ENCODE results near the gene TMEM259. TPM values are rescaled to one million over a fixed set of nuclear protein-coding genes. Genes with fewer than 3 reads are reported as not detected.
A peak's percentile ranks its signal among the peaks of the same experiment; 100 is the strongest.

Gene TMEM259
- total and polyA plus RNA-seq, 9 of the 15 experiments (the other 6 are each of a cell fraction or from before 2014, with no cell fraction given) = 0.52 to 231 (median 63.6) TPM

DNA sequence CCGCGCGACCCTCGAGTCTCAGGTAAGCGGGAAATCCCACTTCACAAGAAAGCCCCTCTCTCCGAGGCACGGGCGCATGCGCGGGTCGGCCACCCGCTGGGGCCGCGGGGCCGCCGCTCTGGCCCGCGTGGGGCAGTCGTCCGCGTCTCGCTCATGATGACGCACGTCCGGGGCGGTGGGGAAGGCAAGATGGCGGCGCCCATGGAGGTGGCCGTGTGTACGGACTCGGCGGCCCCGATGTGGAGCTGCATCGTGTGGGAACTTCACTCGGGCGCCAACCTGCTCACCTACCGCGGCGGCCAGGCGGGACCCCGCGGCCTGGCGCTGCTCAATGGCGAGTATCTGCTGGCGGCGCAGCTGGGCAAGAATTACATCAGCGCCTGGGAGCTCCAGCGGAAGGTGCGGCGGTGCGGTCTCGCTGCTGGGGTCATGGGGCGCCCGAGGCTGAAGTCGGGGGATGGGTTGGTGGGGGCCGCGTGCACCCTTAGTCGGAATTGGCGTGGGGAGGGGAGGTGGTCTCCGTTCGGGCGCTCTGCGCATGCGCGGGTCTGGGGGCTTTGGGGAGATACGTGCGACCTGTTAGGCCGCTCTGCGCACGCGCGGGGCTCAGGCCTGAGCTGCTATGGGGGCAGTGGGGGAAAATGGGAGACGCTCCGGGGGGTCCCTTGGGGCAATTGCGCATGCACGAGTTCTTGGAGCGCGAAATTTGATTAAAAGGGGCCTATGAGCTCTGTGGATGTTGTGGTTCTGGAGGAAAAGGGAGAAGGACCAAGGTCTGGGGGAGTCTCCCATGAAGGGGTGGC is 36.6 kb downstream of the TMEM259 start, which contains the start of gene WDR18 (continued):
- TF ChIP-seq JUN (IDR thresholded peaks at IDR 0.05; ENCODE audit: borderline replicate concordance, low read depth, low read length) (peak; percentile 67; the same call in 1 of the 2 replicates), JUN (CRISPR knock-in tag; IDR thresholded peaks at IDR 0.05; ENCODE audit: borderline replicate concordance) (0 out of 2 replicates have a peak, but pooled peaks have one; percentile 53), ZNF785 (CRISPR knock-in tag; IDR thresholded peaks at IDR 0.05) (no peak), ZNF197 (CRISPR knock-in tag; IDR thresholded peaks at IDR 0.05; ENCODE audit: low read depth) (no peak), PHF8 (IDR thresholded peaks at IDR 0.05; ENCODE audit: borderline replicate concordance, low read length) (peak; percentile 79; the same call in 1 of the 2 replicates), KDM4B (IDR thresholded peaks at IDR 0.05; ENCODE audit: borderline replicate concordance in 2 of 2, low read depth in 1 of 2) (no peak), CC2D1A (IDR thresholded peaks at IDR 0.05) (no peak), DDX20 (tag; IDR thresholded peaks at IDR 0.05; ENCODE audit: low read depth) (no peak), ESRRB (CRISPR knock-in tag; IDR thresholded peaks at IDR 0.05; ENCODE audit: borderline replicate concordance) (no peak), TFAM (CRISPR knock-in tag; conservative IDR thresholded peaks at IDR 0.05) (no peak), NCOA6 (IDR thresholded peaks at IDR 0.05) (no peak), XRCC4 (IDR thresholded peaks at IDR 0.05; ENCODE audit: extremely low read depth, insufficient read depth, insufficient read length) (no peak), MTF1 (CRISPR knock-in tag; IDR thresholded peaks at IDR 0.05; ENCODE audit: borderline replicate concordance) (no peak), ZNF696 (CRISPR knock-in tag; conservative IDR thresholded peaks at IDR 0.05) (no peak), NR2F6 (CRISPR knock-in tag; IDR thresholded peaks at IDR 0.05) (no peak), RBM25 (IDR thresholded peaks at IDR 0.05; ENCODE audit: low read depth, low read length, severe bottlenecking) (no peak)
- TF ChIP-seq, protein P1, sequence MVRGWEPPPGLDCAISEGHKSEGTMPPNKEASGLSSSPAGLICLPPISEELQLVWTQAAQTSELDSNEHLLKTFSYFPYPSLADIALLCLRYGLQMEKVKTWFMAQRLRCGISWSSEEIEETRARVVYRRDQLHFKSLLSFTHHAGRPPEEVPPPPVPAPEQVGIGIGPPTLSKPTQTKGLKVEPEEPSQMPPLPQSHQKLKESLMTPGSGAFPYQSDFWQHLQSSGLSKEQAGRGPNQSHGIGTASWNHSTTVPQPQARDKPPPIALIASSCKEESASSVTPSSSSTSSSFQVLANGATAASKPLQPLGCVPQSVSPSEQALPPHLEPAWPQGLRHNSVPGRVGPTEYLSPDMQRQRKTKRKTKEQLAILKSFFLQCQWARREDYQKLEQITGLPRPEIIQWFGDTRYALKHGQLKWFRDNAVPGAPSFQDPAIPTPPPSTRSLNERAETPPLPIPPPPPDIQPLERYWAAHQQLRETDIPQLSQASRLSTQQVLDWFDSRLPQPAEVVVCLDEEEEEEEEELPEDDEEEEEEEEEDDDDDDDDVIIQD (CRISPR knock-in tag; IDR thresholded peaks at IDR 0.05) = no peak
- TF ChIP-seq, protein P2, sequence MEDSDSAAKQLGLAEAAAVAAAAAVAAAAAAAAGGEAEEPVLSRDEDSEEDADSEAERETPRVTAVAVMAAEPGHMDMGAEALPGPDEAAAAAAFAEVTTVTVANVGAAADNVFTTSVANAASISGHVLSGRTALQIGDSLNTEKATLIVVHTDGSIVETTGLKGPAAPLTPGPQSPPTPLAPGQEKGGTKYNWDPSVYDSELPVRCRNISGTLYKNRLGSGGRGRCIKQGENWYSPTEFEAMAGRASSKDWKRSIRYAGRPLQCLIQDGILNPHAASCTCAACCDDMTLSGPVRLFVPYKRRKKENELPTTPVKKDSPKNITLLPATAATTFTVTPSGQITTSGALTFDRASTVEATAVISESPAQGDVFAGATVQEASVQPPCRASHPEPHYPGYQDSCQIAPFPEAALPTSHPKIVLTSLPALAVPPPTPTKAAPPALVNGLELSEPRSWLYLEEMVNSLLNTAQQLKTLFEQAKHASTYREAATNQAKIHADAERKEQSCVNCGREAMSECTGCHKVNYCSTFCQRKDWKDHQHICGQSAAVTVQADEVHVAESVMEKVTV (CRISPR knock-in tag; IDR thresholded peaks at IDR 0.05) = no peak
- TF ChIP-seq, protein P3, sequence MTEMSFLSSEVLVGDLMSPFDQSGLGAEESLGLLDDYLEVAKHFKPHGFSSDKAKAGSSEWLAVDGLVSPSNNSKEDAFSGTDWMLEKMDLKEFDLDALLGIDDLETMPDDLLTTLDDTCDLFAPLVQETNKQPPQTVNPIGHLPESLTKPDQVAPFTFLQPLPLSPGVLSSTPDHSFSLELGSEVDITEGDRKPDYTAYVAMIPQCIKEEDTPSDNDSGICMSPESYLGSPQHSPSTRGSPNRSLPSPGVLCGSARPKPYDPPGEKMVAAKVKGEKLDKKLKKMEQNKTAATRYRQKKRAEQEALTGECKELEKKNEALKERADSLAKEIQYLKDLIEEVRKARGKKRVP (CRISPR knock-in tag; IDR thresholded peaks at IDR 0.05) = peak; percentile 73
- TF ChIP-seq, protein P4, sequence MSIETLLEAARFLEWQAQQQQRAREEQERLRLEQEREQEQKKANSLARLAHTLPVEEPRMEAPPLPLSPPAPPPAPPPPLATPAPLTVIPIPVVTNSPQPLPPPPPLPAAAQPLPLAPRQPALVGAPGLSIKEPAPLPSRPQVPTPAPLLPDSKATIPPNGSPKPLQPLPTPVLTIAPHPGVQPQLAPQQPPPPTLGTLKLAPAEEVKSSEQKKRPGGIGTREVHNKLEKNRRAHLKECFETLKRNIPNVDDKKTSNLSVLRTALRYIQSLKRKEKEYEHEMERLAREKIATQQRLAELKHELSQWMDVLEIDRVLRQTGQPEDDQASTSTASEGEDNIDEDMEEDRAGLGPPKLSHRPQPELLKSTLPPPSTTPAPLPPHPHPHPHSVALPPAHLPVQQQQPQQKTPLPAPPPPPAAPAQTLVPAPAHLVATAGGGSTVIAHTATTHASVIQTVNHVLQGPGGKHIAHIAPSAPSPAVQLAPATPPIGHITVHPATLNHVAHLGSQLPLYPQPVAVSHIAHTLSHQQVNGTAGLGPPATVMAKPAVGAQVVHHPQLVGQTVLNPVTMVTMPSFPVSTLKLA (conservative IDR thresholded peaks at IDR 0.05) = peak; percentile 93 to 98
